Progenitor cell of endocrine pancreas (in vitro differentiated cells): ENCODE results near the gene CRYBA4. TPM values are rescaled to one million over a fixed set of nuclear protein-coding genes. Genes with fewer than 3 reads are reported as not detected.

ENCODE experiments used
- DNase-seq: peaks from one replicate; pipeline ENCODE4 v3.0.0; 2021; ENCODE audit warnings: low spot score; ENCODE audit not compliant: unreplicated experiment
- H3K27ac Mint-ChIP-seq: 2 replicates; pipeline ENCODE4 v1.8.0; 2021; ENCODE audit warnings: mild to moderate bottlenecking, moderate library complexity, mixed read lengths
- H3K27me3 Mint-ChIP-seq: 2 replicates; pipeline ENCODE4 v1.8.0; 2021; ENCODE audit warnings: mixed read lengths
- H3K36me3 Mint-ChIP-seq: 2 replicates; pipeline ENCODE4 v1.8.0; 2022; ENCODE audit warnings: mixed read lengths; ENCODE audit not compliant: insufficient read depth
- H3K4me1 Mint-ChIP-seq: 2 replicates; pipeline ENCODE4 v1.8.0; 2021; ENCODE audit warnings: low read depth, mixed read lengths
- H3K4me3 Mint-ChIP-seq: 2 replicates; pipeline ENCODE4 v1.8.0; 2021; ENCODE audit warnings: low read depth, mild to moderate bottlenecking, moderate library complexity, mixed read lengths
- H3K9me3 Mint-ChIP-seq: 2 replicates; pipeline ENCODE4 v1.8.0; 2021; ENCODE audit warnings: low read depth, mixed read lengths
- long read RNA-seq: library from polyadenylated mRNA; unstranded; transcript quantifications from one replicate; pipeline ENCODE4 v2.0.0, GENCODE V29; 2020
- total RNA-seq: library from RNA; stranded (reverse); gene quantifications from 2 replicates; pipeline ENCODE4 v1.2.1, GENCODE V29; 2021
- TF ChIP-seq, protein P1 (sequence below): fragments of 200-600 bp; sonication (generic); IDR thresholded peaks from one replicate; pipeline ENCODE4 v1.5.0; 2021; ENCODE audit warnings: antibody characterized with exemption, mild to moderate bottlenecking; ENCODE audit not compliant: unreplicated experiment

Gene CRYBA4
- not detected in 2 replicates for total RNA-seq
- long read RNA-seq, result 0 reads

GRCh38 chr22:26621663-26622062, at the start of gene CRYBA4:
Gene CRYBA4, plus strand, starts transcription at chr22:26621963. Its CDS starts 634 bp downstream, at chr22:26622597.
- TF ChIP-seq, protein P1, sequence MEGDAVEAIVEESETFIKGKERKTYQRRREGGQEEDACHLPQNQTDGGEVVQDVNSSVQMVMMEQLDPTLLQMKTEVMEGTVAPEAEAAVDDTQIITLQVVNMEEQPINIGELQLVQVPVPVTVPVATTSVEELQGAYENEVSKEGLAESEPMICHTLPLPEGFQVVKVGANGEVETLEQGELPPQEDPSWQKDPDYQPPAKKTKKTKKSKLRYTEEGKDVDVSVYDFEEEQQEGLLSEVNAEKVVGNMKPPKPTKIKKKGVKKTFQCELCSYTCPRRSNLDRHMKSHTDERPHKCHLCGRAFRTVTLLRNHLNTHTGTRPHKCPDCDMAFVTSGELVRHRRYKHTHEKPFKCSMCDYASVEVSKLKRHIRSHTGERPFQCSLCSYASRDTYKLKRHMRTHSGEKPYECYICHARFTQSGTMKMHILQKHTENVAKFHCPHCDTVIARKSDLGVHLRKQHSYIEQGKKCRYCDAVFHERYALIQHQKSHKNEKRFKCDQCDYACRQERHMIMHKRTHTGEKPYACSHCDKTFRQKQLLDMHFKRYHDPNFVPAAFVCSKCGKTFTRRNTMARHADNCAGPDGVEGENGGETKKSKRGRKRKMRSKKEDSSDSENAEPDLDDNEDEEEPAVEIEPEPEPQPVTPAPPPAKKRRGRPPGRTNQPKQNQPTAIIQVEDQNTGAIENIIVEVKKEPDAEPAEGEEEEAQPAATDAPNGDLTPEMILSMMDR, result no peak
- DNase-seq, result no peak
- peaks cover 27% of the 10 kb centered on the region for H3K27me3 Mint-ChIP-seq
- H3K36me3 Mint-ChIP-seq, result no peaks in the 10 kb centered on the region
- H3K4me3 Mint-ChIP-seq, result no peak within 1 kb of the TSS
- no peaks in the 10 kb centered on the region for H3K9me3 Mint-ChIP-seq
- no peak within 1 kb of the TSS for H3K27ac Mint-ChIP-seq
- no peaks in the 10 kb centered on the region for H3K4me1 Mint-ChIP-seq

DNA sequence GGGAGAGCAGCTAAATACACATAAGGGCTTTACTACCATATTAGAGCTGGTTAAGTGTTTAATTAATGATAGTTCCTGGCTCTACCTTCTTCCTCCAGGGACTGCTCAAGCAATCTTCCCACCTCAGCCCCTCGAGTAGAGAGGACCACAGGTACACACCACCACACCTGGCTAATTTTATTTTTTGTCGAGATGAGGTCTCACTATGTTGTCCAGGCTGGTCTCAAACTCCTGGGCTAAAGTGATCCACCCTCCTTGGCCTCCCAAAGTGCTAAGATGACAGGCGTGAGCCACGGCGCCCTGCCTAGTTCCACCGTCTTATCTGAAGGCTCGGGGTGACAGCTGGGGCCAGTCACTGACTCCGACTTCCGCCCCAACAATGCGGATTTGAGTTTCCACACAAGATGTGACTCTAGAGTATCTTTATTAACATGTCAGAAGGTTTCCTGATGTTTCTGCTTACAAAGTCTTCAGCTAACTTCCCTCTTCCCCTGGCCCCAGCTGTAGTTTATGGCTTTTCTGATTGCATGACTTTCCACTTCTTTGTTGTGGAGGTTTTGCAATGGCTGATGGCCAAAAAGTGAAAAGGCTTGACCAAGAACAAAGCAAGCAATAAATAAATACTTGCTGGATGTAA, 48.6 kb upstream of the CRYBA4 start:
- no peak overlapping the region for H3K27ac Mint-ChIP-seq
- DNase-seq, result no peak
- no peak overlapping the region for H3K4me3 Mint-ChIP-seq

DNA sequence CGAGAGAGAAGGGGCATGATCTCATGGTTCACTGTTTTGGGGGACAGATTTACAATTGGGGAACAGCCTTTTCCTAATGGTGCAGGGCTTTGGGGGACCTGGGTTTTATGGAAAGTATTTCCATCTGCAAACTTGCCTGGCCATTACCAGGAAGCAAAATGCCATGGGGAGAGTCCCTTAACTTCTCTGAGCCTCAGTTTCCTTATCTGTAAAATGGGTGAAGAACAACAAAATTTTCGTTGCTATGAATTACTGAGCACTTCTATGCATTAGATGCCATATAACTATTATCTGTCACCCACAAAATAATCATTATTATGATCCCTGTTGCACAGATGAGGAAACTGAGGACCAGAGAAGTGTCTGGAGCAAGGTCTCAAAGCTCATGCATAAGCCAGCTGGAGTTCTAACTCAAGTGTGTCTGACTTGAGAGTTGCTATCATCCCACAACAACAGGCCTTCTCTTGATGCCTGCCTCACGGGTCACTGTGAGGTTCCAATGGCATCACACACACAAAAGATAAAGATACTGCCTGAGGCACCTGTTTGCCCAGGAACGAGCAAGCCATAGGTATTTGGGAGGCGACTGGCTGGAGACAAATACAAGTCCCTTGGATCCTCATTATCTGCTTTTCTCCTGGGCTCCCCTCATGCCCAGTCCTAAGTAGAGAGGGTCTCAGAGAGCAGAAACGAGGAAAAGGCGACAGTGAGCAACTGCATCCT, 47.6 kb upstream of the CRYBA4 start:
- H3K36me3 Mint-ChIP-seq, result peaks cover 1% of the 10 kb centered on the region
- H3K4me3 Mint-ChIP-seq, result no peak overlapping the region
- TF ChIP-seq, protein P1, result no peak
- no peaks in the 10 kb centered on the region for H3K9me3 Mint-ChIP-seq
- no peak for DNase-seq
- no peaks in the 10 kb centered on the region for H3K27me3 Mint-ChIP-seq
- H3K4me1 Mint-ChIP-seq, result peaks cover 2% of the 10 kb centered on the region
- no peak overlapping the region for H3K27ac Mint-ChIP-seq

More for the DNA sequence above, 48.6 kb upstream of the CRYBA4 start:
- Mint-ChIP-seq H3K4me1 (peaks cover 6% of the 10 kb centered on the region), H3K27me3 (no peaks in the 10 kb centered on the region), H3K36me3 (peaks cover 1% of the 10 kb centered on the region), H3K9me3 (no peaks in the 10 kb centered on the region)
- TF ChIP-seq, protein P1, result no peak

- Mint-ChIP-seq H3K27me3 (peaks cover 5% of the 10 kb centered on the region), H3K27ac (no peak overlapping the region), H3K4me3 (no peak overlapping the region), H3K36me3 (peaks cover 1% of the 10 kb centered on the region), H3K9me3 (no peaks in the 10 kb centered on the region), H3K4me1 (peaks cover 2% of the 10 kb centered on the region)
- no peak for DNase-seq
- TF ChIP-seq, protein P1, result no peak
Observed at GRCh38 chr22:26576026-26576680, 45.6 kb upstream of the CRYBA4 start.

- Mint-ChIP-seq H3K4me1 (no peaks in the 10 kb centered on the region), H3K27me3 (peaks cover 5% of the 10 kb centered on the region), H3K4me3 (no peak overlapping the region), H3K36me3 (peaks cover 1% of the 10 kb centered on the region), H3K27ac (no peak overlapping the region), H3K9me3 (no peaks in the 10 kb centered on the region)
- DNase-seq, result no peak
- TF ChIP-seq, protein P1, result no peak
Observed at GRCh38 chr22:26577081-26577480, 44.7 kb upstream of the CRYBA4 start.
